ENCODE results near the gene ACTR2. TPM values are rescaled to one million over a fixed set of nuclear protein-coding genes. Genes with fewer than 3 reads are reported as not detected.

ACTR2 gene
- total RNA-seq: 73.6 and 78.0 TPM in 2 replicates

GRCh38 chr2:65227456-65228262 is at the start of gene ACTR2:
TSS of gene ACTR2 (plus strand) at chr2:65227831. CDS start at chr2:65227910, 79 bp downstream.

Other genes starting within 250 kb of the ACTR2 start
- gene SLC1A4, start 238.4 kb upstream of the ACTR2 start, total RNA-seq: 12.4 and 13.4 TPM in 2 replicates
- 4.6 and 6.2 TPM in 2 replicates for gene CEP68, start 171.4 kb upstream of the ACTR2 start, total RNA-seq
- 68.3 and 69.1 TPM in 2 replicates for gene RAB1A, start 97.7 kb upstream of the ACTR2 start, total RNA-seq
- 7.4 and 8.8 TPM in 2 replicates for gene SPRED2, start 204.8 kb downstream of the ACTR2 start, total RNA-seq